SU-DHL-6 (cell line): ENCODE measurements around the gene ASPN.

Experiments
- H2AFZ ChIP-seq: fragments of 200-600 bp; sonication (generic); 2 replicates; pipeline ENCODE4 v1.6.1; 2014; ENCODE audit warnings: low read depth, mild to moderate bottlenecking, moderate library complexity, mixed read lengths, antibody characterized with exemption, low read length; ENCODE audit not compliant: severe bottlenecking
- H3F3A ChIP-seq: fragments of 200-600 bp; shearing (Covaris generic); 2 replicates; pipeline ENCODE4 v1.6.0; 2016; ENCODE audit warnings: antibody characterized with exemption, mild to moderate bottlenecking; ENCODE audit not compliant: insufficient read depth
- H3K27ac ChIP-seq: fragments of 200-600 bp; sonication (generic); 2 replicates; pipeline ENCODE4 v1.5.1; 2016; ENCODE audit warnings: low read depth, mild to moderate bottlenecking, low read length, moderate library complexity, mixed read lengths
- H3K27me3 ChIP-seq: fragments of 200-600 bp; sonication (generic), shearing (Covaris generic); 2 replicates; pipeline ENCODE4 v1.6.0; 2014; ENCODE audit warnings: mild to moderate bottlenecking, low read length
- H3K36me3 ChIP-seq: fragments of 200-600 bp; sonication (generic); 2 replicates; pipeline ENCODE4 v1.6.1; 2014; ENCODE audit warnings: mild to moderate bottlenecking, low read length, mixed read lengths
- H3K4me2 ChIP-seq: fragments of 300-600, 200-600 bp; shearing (Covaris generic), sonication (generic); 2 replicates; pipeline ENCODE4 v1.6.0; 2014; ENCODE audit warnings: low read length, low read depth, mild to moderate bottlenecking; ENCODE audit not compliant: poor library complexity, severe bottlenecking
- H3K4me3 ChIP-seq: fragments of 200-600 bp; sonication (generic); 2 replicates; pipeline ENCODE4 v1.5.1; 2014; ENCODE audit warnings: antibody characterized with exemption, low read length, mild to moderate bottlenecking, mixed read lengths; ENCODE audit not compliant: insufficient read depth, poor library complexity, severe bottlenecking
- H3K79me2 ChIP-seq: fragments of 200-600 bp; sonication (generic); 2 replicates; pipeline ENCODE4 v1.6.1; 2014; ENCODE audit warnings: mild to moderate bottlenecking, low read length, moderate library complexity; ENCODE audit not compliant: insufficient read depth
- H3K9ac ChIP-seq: fragments of 200-600 bp; sonication (generic); 2 replicates; pipeline ENCODE4 v1.7.0; 2014; ENCODE audit warnings: mild to moderate bottlenecking, low read length
- H3K9me2 ChIP-seq: fragments of 200-600 bp; sonication (generic); replicated peaks from 2 replicates; pipeline ENCODE4 v1.6.1; 2014; ENCODE audit warnings: low read length; ENCODE audit not compliant: insufficient read depth
- H3K9me3 ChIP-seq: fragments of 200-600 bp; sonication (generic); 2 replicates; pipeline ENCODE4 v1.6.1; 2014; ENCODE audit warnings: low read length, mixed read lengths; ENCODE audit not compliant: insufficient read depth
- H4K20me1 ChIP-seq: fragments of 200-600 bp; sonication (generic); 2 replicates; pipeline ENCODE4 v1.6.1; 2014; ENCODE audit warnings: low read depth, mild to moderate bottlenecking, antibody characterized with exemption, low read length, moderate library complexity, mixed read lengths
- CTCF ChIP-seq: fragments of 200-600 bp; sonication (generic); IDR thresholded peaks from one replicate; pipeline ENCODE4 v1.5.1; 2017; ENCODE audit warnings: antibody characterized with exemption, mild to moderate bottlenecking, low read length, moderate library complexity; ENCODE audit not compliant: insufficient read depth, poor library complexity, severe bottlenecking
- EZH2phosphoT487 ChIP-seq: fragments of 200-600 bp; sonication (generic), shearing (Covaris generic); conservative IDR thresholded peaks from 2 replicates; pipeline ENCODE4 v1.6.1; 2018; ENCODE audit warnings: mild to moderate bottlenecking, antibody characterized with exemption, low read length, moderate library complexity, mixed read lengths

ASPN gene

DNA sequence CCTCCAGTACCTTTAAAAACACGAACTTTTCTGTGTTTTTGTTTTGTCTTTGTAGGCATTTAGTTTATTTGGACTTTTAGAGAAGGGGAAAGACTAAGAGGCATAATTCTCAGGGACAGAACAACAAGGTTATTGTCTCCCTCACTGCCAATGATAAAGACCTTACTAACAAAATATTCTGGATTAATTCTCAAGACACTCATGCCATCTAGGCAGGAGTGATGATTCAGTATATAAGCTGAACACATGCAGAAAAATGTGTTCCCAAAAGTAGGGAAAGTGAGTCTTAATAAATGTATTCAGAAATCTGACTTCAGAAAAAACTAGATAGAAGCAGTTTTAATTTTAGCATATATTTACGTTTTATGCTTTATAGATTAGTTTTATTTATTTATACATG, 17.4 kb upstream of the ASPN start:
- H3F3A ChIP-seq: no peaks in the 10 kb centered on the region; the same call in 1 of the 2 replicates
- no peak overlapping the region for H3K4me2 ChIP-seq
- no peak overlapping the region for H3K9ac ChIP-seq
- H3K9me3 ChIP-seq: no peaks in the 10 kb centered on the region
- H3K4me3 ChIP-seq: no peak overlapping the region
- no peak overlapping the region for H3K27ac ChIP-seq
- no peaks in the 10 kb centered on the region for H4K20me1 ChIP-seq
- no peaks in the 10 kb centered on the region for H3K36me3 ChIP-seq
- TF ChIP-seq CTCF: no peak
- no peak for TF ChIP-seq EZH2phosphoT487
- no peaks in the 10 kb centered on the region for H3K9me2 ChIP-seq
- H3K79me2 ChIP-seq: no peaks in the 10 kb centered on the region
- H2AFZ ChIP-seq: no peak overlapping the region
- no peaks in the 10 kb centered on the region for H3K27me3 ChIP-seq

DNA sequence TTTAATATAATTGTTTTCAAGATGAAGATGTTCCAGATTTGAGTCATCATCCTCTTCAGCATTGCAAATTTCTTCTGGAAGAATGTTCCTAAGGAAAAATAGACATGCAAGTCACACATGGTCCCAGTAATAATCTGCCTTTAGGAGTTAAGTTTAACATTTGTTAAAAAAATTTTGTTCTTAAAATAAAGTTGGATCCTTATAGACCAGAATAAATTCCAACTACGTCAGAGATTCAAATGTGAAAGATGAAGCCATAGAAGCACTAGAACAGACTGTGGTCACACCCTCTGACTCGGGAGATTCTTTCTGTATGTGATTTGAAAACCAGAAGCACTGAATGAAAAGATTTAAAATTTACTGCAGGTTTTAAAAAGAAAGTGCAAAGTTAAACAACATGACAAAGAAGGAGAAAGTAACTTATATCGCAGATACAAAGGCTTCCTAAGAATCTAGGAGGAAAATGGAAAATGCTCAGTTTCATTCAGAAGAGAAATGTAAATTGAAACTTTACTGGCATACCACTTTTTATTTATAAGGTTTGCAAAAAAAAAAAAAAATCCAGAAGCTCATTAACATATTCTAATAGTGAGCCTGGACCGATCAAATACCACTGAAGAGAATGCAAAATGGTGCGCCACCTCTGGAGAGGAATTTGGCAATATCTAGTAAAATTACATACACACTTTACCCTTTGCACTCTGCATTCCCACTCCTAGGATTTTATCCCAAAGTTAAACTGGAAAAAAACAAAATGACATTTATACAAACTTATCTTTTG, 14.3 kb upstream of the ASPN start:
- H3K79me2 ChIP-seq: no peaks in the 10 kb centered on the region
- H3K27me3 ChIP-seq: no peaks in the 10 kb centered on the region
- no peak overlapping the region for H3K4me3 ChIP-seq
- H3K4me2 ChIP-seq: no peak overlapping the region
- H3K27ac ChIP-seq: no peak overlapping the region
- no peak overlapping the region for H3K9ac ChIP-seq
- H4K20me1 ChIP-seq: no peaks in the 10 kb centered on the region
- no peaks in the 10 kb centered on the region for H3K36me3 ChIP-seq
- no peak overlapping the region for H2AFZ ChIP-seq
- H3K9me2 ChIP-seq: no peaks in the 10 kb centered on the region
- no peaks in the 10 kb centered on the region for H3K9me3 ChIP-seq
- no peaks in the 10 kb centered on the region; the same call in 1 of the 2 replicates for H3F3A ChIP-seq
- TF ChIP-seq CTCF (no peak), EZH2phosphoT487 (no peak)

- TF ChIP-seq EZH2phosphoT487 (no peak), CTCF (no peak)
- Histone ChIP-seq H3K9me2 (no peaks in the 10 kb centered on the region), H3F3A (no peaks in the 10 kb centered on the region; the same call in 1 of the 2 replicates), H3K27me3 (no peaks in the 10 kb centered on the region), H3K79me2 (no peaks in the 10 kb centered on the region), H4K20me1 (no peaks in the 10 kb centered on the region), H3K4me2 (no peak overlapping the region), H3K36me3 (no peaks in the 10 kb centered on the region), H2AFZ (no peak overlapping the region), H3K9me3 (no peaks in the 10 kb centered on the region), H3K4me3 (no peak overlapping the region), H3K9ac (no peak overlapping the region), H3K27ac (no peak overlapping the region)
Observed at GRCh38 chr9:92494856-92495255, 12.6 kb upstream of the ASPN start.
